OCI-LY1 (cell line): Measurements from ENCODE around the gene TMEM138.

ENCODE experiments used
- EZH2 ChIP-seq: fragments of 200-600 bp; sonication (generic), shearing (Covaris generic); IDR thresholded peaks from 2 replicates; pipeline ENCODE4 v1.8.0; 2017; ENCODE audit warnings: borderline replicate concordance, mixed run types, mild to moderate bottlenecking, antibody characterized with exemption, low read length, moderate library complexity, mixed read lengths
- TF ChIP-seq, protein P1 (sequence below): fragments of 200-600 bp; sonication (generic), shearing (Covaris generic); IDR thresholded peaks from 2 replicates; pipeline ENCODE4 v1.5.1; 2017; ENCODE audit warnings: mild to moderate bottlenecking, antibody characterized with exemption, low read length, moderate library complexity, mixed read lengths

- TF ChIP-seq, protein P1, sequence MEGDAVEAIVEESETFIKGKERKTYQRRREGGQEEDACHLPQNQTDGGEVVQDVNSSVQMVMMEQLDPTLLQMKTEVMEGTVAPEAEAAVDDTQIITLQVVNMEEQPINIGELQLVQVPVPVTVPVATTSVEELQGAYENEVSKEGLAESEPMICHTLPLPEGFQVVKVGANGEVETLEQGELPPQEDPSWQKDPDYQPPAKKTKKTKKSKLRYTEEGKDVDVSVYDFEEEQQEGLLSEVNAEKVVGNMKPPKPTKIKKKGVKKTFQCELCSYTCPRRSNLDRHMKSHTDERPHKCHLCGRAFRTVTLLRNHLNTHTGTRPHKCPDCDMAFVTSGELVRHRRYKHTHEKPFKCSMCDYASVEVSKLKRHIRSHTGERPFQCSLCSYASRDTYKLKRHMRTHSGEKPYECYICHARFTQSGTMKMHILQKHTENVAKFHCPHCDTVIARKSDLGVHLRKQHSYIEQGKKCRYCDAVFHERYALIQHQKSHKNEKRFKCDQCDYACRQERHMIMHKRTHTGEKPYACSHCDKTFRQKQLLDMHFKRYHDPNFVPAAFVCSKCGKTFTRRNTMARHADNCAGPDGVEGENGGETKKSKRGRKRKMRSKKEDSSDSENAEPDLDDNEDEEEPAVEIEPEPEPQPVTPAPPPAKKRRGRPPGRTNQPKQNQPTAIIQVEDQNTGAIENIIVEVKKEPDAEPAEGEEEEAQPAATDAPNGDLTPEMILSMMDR, result no peak
- TF ChIP-seq EZH2, result no peak
These were observed 53.2 kb downstream of the TMEM138 start for GRCh38 chr11:61415381-61415780.
